HepG2 (cell line): ENCODE data around the gene GPATCH4. TPM values are rescaled to one million over a fixed set of nuclear protein-coding genes. Genes with fewer than 3 reads are reported as not detected.

Source experiments
- BRF2 ChIP-seq: sonication (generic); formaldehyde crosslinking; IDR thresholded peaks from 2 replicates; pipeline ENCODE4 v1.8.1; 2022; ENCODE audit warnings: mild to moderate bottlenecking, missing genetic modification reagents
- CEBPG ChIP-seq: IDR thresholded peaks from 2 replicates; pipeline ENCODE4 v1.6.1; 2016
- GABPA ChIP-seq, 2 experiments: IDR thresholded peaks; 2 replicates each; pipeline ENCODE4 v1.6.1; 2011 to 2016; ENCODE audit warnings: low read depth in 2 of 2, low read length in 1 of 2, missing biosample characterization in 1 of 2, missing genetic modification characterization in 1 of 2
- GABPB1 ChIP-seq: IDR thresholded peaks from 2 replicates; pipeline ENCODE4 v1.6.1; 2016; ENCODE audit warnings: mild to moderate bottlenecking, missing genetic modification reagents, moderate library complexity, missing compliant biosample characterization
- GATAD1 ChIP-seq: IDR thresholded peaks from 2 replicates; pipeline ENCODE4 v1.6.1; 2016; ENCODE audit warnings: missing genetic modification reagents, missing compliant biosample characterization
- HMG20B ChIP-seq: conservative IDR thresholded peaks from 2 replicates; pipeline ENCODE4 v1.6.1; 2016; ENCODE audit warnings: missing genetic modification reagents, missing compliant biosample characterization
- NR1H2 ChIP-seq: sonication (generic); formaldehyde crosslinking; IDR thresholded peaks from 2 replicates; pipeline ENCODE4 v1.8.1; 2022; ENCODE audit warnings: low read depth, missing genetic modification reagents, borderline replicate concordance
- PBX2 ChIP-seq: IDR thresholded peaks from 2 replicates; pipeline ENCODE4 v1.6.1; 2016; ENCODE audit warnings: control low read depth
- RAD21 ChIP-seq: fragments of 450-650 bp; formaldehyde crosslinking; IDR thresholded peaks from 2 replicates; pipeline ENCODE4 v1.5.0; 2020; ENCODE audit warnings: mild to moderate bottlenecking
- RARG ChIP-seq: sonication (generic); formaldehyde crosslinking; IDR thresholded peaks from 2 replicates; pipeline ENCODE4 v1.4.0; 2020; ENCODE audit warnings: low read depth, mild to moderate bottlenecking, missing genetic modification reagents
- STAG1 ChIP-seq: sonication (generic); formaldehyde crosslinking; IDR thresholded peaks from 2 replicates; pipeline ENCODE4 v1.4.0; 2020; ENCODE audit warnings: missing genetic modification reagents
- THAP9 ChIP-seq: sonication (generic); formaldehyde crosslinking; IDR thresholded peaks from 2 replicates; pipeline ENCODE4; 2020; ENCODE audit warnings: missing genetic modification reagents, mild to moderate bottlenecking, borderline replicate concordance
- ZNF205 ChIP-seq: IDR thresholded peaks from 2 replicates; pipeline ENCODE4 v1.6.1; 2018; ENCODE audit warnings: missing biosample characterization, missing genetic modification reagents
- ZNF354B ChIP-seq: sonication (generic); formaldehyde crosslinking; IDR thresholded peaks from 2 replicates; pipeline ENCODE4 v1.8.0; 2022; ENCODE audit warnings: mild to moderate bottlenecking, missing genetic modification reagents
- ZNF558 ChIP-seq: sonication (generic); formaldehyde crosslinking; IDR thresholded peaks from 2 replicates; pipeline ENCODE4 v1.9.0; 2022; ENCODE audit warnings: mild to moderate bottlenecking, missing genetic modification reagents, borderline replicate concordance
- ZNF775 ChIP-seq: sonication (generic); formaldehyde crosslinking; IDR thresholded peaks from 2 replicates; pipeline ENCODE4 v1.4.0; 2020; ENCODE audit warnings: missing genetic modification reagents, mild to moderate bottlenecking, moderate library complexity, borderline replicate concordance
- ZSCAN12 ChIP-seq: sonication (generic); formaldehyde crosslinking; IDR thresholded peaks from 2 replicates; pipeline ENCODE4 v1.9.0; 2021; ENCODE audit warnings: mild to moderate bottlenecking, missing genetic modification reagents
- ZSCAN5A ChIP-seq: sonication (generic); formaldehyde crosslinking; IDR thresholded peaks from 2 replicates; pipeline ENCODE4 v1.8.0; 2022; ENCODE audit warnings: mild to moderate bottlenecking, missing genetic modification reagents, borderline replicate concordance
- polyA plus RNA-seq, 8 experiments: library from polyadenylated mRNA; depleted of rRNA in 3 of 8; stranded (reverse) in 7 of 8; unstranded in 1 of 8; fragments of >200 nt; fragmentation: Illumina TruSeq in 4 of 8; extraction: Trizol in 4 of 8; gene quantifications; 2 replicates each; pipeline versions ENCODE4 v1.2.1 to v1.2.3, GENCODE V29; 2011 to 2016; ENCODE audit warnings: low read depth in 4 of 8, missing spikeins in 1 of 8, mixed read lengths in 1 of 8; ENCODE audit not compliant: insufficient read depth in 1 of 8
- total RNA-seq, 5 experiments: library from RNA; depleted of rRNA; stranded (reverse); fragments of >200 nt; fragmentation: Illumina TruSeq; extraction: Trizol; gene quantifications; 2 replicates each; pipeline ENCODE4 v1.2.3, GENCODE V29; 2016; ENCODE audit warnings: low read depth in 1 of 5
- TF ChIP-seq, protein P1 (sequence below): sonication (generic); formaldehyde crosslinking; IDR thresholded peaks from 2 replicates; pipeline ENCODE4 v1.4.0; 2020; ENCODE audit warnings: missing genetic modification reagents; ENCODE audit errors: not compliant biosample characterization

The GPATCH4 gene
- total and polyA plus RNA-seq, 2 of the 13 experiments (the other 11 are each of a cell fraction or from before 2014, with no cell fraction given): 19.2 to 37.9 TPM

DNA sequence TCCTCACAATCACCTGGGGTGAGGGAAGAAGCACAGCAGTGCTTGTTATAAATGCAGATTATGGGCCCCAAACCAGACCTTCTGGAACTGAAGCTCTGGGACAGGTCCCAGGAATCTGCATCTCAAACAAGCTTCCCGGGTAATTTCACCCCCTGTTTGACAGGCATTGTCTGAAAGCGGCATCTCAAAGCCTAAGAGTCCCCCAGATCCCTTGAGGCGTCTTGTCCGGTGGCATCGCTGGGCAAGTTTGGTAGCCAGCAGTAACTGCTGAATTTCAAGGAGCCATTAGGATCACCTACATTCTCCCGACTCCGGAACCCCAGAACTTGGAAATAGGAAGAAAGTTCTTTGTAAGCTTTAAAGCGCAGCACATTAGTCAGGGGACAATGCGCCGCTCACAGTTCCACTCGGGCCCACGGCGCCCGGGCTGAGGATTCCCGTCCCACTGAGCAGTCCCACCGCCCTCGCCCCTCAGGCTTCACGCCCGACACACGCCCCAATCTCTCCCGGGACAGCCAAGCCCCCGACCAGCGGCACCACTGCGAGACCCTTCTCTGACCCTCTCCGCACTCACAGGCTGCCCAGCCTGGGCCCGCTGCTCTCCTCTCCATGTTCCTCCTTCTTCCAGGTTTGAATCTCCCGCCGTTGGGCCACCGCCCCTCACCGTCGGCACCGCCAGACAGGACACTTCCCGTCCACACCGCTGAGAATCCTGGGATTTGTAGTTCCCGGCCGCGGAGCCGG is 29.2 kb downstream of the GPATCH4 start, which contains the start of gene IQGAP3 (continued):
- no peak for TF ChIP-seq PBX2 (CRISPR knock-in tag)
- peak; percentile 82 for TF ChIP-seq GABPA (IDR thresholded peaks at IDR 0.05; ENCODE audit: low read depth, low read length)
- TF ChIP-seq GABPA (CRISPR knock-in tag; IDR thresholded peaks at IDR 0.05; ENCODE audit: low read depth): peak; percentile 97
- TF ChIP-seq HMG20B (CRISPR knock-in tag): no peak
- no peak; the same call in 1 of the 2 replicates for TF ChIP-seq ZNF558
- no peak for TF ChIP-seq STAG1
- peak; percentile 60; the same call in 1 of the 2 replicates for TF ChIP-seq BRF2 (CRISPR knock-in tag)
- peak; percentile 99 for TF ChIP-seq GABPB1 (CRISPR knock-in tag)
- no peak for TF ChIP-seq RARG (CRISPR knock-in tag)
- TF ChIP-seq ZSCAN12: no peak
- no peak for TF ChIP-seq ZNF354B (CRISPR knock-in tag)
- no peak for TF ChIP-seq ZSCAN5A (CRISPR knock-in tag)
- peak; percentile 26; the same call in 1 of the 2 replicates for TF ChIP-seq RAD21
- peak; percentile 91 for TF ChIP-seq GATAD1 (CRISPR knock-in tag)
- TF ChIP-seq, protein P1, sequence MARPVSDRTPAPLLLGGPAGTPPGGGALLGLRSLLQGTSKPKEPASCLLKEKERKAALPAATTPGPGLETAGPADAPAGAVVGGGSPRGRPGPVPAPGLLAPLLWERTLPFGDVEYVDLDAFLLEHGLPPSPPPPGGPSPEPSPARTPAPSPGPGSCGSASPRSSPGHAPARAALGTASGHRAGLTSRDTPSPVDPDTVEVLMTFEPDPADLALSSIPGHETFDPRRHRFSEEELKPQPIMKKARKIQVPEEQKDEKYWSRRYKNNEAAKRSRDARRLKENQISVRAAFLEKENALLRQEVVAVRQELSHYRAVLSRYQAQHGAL (CRISPR knock-in tag): no peak
- TF ChIP-seq THAP9: no peak; the same call in 1 of the 2 replicates
- TF ChIP-seq CEBPG (CRISPR knock-in tag): no peak
- TF ChIP-seq ZNF205 (CRISPR knock-in tag): no peak
- no peak for TF ChIP-seq ZNF775 (CRISPR knock-in tag)
- no peak for TF ChIP-seq NR1H2 (CRISPR knock-in tag)
